GM18858 (cell line): ENCODE measurements around the gene XKRX.

Experiments used
- ATAC-seq: cut with Tn5 transposase; IDR thresholded peaks from one replicate; pipeline ENCODE4 v1.9.1; 2021; ENCODE audit not compliant: unreplicated experiment

Gene XKRX

DNA sequence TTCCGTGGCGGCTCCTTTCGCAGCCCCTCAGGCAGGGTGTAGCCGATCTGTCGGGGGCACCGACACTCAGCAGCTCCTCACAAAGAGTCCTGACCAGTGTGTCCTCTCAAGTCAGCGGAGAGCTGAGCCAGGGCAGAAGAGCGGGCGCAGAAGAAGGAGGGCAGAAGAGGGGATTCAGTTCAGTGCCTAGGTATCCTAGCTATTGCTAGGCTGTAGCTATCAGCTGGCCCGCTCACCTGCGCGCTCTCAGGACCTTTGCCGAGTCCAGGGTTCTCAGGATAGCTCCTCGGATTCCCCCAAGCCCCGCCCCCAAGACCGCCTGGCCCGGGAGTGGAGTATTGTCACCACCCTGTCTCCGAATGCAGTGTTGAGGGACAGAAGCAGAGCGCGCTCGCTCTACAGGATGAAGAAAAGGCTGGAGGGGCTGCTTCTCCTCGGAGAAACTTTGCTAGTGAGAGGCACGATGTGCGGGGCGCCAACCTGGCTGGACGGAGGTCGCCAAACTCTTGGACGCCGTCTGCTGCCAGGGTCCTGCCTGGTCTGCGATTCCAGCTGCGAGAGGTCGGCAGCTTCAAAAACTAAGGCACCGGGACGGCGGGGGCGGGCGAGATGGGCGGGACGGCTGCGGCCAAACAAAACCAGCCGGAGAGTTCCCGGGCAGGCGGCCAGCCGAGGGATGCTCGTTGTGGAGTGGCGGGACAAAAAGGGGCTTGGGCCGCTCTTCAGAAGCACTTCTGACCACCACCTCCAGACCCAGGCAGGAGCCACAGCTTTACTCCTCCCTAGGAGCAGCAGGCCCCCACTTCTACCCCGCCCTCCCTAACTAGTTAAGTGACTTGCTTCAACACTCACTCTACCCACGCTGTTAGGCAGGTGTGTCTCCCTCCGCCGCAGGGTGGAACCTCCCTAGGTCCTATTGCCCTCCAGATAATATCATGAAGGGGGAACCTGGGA lies at the start of gene XKRX:
Gene XKRX (minus strand): TSS at position 258 of the 954 bp plus-strand sequence. CDS start 613 bp downstream, outside the sequence.
- ATAC-seq, result peak; percentile 45

DNA sequence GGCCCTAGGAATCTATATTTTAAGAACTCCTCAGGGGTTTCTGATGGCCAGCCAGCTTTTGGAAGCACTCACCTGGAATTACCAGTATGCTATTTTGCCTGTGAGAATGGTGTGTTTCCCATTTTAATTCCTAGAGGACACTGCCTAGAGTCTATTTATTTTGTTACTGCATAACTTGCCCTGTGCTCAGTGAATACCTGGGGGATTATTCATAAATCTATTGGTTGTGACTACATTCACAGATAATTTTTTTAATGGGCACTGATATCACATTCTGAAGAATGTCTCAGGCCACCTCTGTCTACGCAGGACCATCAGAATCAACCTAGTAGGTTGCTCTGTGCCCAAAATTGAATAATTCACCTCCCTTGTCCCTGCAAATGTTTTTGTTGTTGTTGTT lies 47.5 kb upstream of the XKRX start:
- ATAC-seq, result no peak

DNA sequence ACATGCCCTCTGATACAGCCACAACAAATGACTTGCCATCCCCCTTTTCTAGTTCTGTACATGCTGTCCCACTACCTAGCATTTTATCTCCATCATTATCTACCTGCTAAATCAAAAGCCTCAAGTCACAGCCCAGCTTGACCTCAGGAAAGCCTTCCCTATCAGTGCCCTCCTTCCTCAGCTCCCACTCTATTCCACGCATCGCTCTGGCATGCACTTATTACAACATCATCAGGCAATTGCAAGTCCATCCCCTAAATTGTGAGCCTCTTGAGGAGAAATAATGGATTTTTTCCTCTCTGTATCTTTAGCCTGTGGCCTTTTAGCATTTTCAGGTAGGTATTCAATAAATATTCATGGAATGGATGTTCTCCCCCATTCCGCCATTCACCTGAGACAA lies 46.5 kb upstream of the XKRX start:
- no peak for ATAC-seq

DNA sequence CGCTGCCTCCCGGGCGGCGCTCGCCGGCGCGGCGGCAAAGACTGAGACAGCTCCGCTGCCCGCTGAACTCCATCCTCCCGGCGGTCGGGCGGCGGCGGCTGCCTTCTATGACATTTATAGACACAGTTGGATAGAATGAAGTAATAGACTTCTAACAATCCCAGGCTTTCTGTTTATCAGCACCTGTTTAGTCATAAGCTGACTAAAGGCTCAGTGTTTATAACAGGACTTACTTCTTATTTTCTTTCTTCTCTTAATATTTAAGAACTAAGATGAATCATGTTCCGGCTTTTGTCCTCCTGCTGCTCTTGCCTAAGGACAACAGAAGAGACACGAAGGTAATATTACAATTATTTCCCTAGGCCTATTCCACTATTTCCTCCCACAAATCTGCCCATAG lies 44.7 kb upstream of the XKRX start:
- no peak for ATAC-seq

DNA sequence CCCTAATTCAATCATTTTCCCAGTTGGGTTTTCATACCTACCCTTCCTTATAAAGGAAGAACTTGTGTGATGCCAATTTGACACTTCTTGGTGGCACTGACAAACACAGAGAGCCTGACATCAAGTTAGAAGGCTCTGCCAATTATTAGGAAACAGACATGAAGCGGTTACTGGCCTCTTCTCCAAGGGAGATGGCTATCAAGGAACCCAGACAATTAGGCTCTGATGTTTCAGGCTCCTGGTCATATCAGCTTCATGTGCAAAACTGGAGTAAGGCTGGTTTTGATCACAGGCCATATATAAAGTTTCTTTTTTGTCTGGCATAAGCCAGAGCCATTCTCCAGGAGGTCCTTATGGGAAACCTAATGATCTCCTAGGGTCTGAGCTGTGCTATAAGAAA lies 41.2 kb upstream of the XKRX start:
- no peak for ATAC-seq

DNA sequence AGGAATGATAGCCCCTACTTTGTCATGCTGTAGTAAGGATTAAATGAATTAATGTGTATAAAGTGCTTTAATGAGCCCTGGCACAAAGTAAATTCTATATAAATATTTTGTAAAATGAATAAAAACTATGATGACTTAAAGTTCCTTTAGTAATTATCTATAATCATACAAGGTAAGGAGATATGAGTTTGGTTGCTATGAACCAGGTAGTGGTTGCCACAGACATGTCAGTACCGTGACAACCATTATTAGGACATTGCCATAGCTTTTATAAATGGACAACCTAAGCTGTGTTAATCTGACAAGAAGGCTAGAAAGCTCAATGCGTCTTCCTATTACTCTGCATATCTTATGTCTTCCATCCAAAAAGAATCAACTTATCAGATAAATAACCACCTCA lies 40.7 kb upstream of the XKRX start, which contains the start of gene ARL13A:
Gene ARL13A (plus strand): TSS at position 301 of the 400 bp plus-strand sequence. CDS start 3,982 bp downstream, outside the sequence.
- no peak for ATAC-seq

DNA sequence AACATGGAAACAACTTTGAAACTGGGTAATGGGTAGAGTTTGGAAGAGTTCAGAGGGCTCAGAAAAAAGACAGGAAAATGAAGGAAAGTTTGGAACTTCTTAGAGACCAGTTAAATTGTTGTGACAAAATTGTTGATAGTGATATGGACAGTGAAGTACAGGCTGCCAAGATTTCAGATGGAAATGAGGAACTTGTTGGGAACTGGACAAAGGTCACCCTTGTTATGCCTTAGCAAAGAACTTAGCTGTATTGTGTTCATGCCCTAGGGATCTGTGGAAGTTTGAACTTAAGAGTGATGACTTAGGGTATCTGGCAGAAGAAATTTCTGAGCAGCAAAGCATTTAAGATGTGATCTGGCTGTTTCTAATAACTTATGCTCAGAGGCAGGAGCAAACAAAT lies 35.6 kb upstream of the XKRX start:
- no peak for ATAC-seq

DNA sequence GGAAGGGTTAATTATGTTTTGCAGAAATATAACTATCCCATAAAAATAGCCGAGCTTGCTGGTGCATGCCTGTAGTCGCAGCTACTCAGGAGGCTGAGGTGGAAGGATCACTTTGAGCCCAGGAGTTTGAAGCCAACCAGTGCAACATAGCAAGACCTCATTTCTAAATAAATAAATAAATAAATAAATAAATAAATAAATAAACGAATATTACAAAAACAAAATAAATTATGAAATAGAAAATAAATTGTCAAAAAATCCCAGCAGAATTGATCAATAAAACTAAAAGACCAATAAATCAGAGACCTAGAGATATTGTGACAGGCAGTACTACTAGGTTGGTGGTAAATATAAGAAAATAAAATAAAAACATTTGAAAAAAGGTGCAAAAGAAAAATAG lies 34.1 kb upstream of the XKRX start:
- no peak for ATAC-seq

DNA sequence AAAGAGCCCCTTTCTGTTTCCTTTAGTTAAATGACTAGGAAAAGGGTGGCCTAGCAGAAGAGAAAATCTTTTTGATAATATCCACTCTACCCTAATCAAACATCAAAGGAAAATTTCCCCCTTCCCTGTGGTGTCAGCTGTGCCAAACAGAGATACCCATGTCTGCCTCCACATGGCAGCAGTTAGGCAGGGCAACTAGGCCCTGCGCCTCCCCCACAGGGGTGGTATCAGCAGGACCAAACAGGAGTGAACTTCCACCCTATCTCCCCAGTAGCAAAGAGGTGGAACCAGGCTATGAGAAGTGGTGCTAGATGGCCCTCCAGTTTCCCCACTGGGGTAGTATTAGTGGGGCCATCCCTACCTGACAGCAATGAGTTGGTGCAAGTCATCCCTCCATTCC lies 19.8 kb upstream of the XKRX start:
- ATAC-seq, result no peak

DNA sequence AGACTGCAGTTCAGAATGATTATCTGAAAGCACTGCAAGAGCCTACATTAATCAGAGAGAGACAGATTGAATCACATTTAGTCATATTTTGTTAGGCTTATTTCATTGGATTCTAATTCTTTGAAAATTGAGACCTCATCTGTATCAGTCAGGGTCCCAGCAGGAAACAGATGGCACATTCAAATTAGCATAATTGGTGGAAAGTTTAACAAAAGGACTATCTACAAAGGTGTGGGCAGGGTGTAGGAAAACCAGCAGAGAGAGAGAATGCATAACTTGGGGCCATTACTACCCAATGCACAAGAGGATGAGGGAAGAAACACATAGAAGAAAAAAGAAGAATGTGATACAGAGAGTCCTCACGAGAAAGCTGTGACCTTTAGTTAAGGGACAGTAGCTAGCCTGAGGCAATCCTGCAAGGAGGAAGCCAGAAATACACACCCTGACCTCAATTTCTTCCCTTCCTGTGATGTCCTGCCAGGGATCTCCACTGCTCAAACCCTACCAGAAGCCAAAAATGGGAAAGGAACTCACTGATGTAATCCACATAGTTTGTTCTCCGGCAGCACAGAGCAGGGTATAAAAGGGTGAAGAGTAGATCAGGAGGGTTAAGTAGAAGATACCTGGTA lies 17.7 kb upstream of the XKRX start:
- ATAC-seq, result no peak

DNA sequence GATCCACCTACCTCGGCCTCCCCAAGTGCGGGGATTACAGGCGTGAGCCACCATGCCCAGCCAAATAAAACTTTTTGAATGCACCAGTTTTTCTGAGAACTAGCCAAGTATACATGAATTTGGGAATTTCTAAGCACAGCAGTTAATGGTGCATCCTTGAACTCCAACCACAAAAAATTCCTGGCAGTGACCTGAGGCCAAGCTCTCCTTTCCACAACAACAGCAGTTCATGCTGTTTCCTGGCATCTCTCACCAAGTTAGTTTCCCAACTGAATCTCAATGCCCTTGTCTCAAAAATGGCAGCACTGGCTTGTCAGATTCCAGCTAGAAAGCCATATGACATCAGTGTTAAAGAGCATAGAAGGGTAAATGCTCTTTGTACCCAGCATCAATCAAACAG lies 15.9 kb upstream of the XKRX start:
- ATAC-seq, result no peak

DNA sequence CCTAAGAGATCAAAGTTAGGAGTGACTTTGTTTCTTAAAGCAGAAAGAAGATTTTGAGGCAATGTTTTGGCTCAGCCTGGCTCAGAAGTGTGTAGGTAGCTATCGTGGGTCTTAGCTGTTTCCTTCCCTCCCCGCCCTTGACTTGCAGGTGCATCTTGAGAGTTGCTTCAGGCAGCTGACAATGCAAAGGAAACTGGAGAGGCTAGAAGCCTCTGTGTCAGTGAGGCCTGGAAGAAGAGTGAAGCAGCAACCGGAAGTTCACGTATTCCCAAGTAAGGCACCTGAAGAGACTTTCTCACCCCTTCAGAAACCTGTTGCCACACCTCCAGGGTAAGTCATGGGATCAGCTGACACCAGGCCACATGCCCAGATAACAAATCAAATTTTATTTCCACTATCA lies 10.6 kb upstream of the XKRX start:
- ATAC-seq, result no peak

DNA sequence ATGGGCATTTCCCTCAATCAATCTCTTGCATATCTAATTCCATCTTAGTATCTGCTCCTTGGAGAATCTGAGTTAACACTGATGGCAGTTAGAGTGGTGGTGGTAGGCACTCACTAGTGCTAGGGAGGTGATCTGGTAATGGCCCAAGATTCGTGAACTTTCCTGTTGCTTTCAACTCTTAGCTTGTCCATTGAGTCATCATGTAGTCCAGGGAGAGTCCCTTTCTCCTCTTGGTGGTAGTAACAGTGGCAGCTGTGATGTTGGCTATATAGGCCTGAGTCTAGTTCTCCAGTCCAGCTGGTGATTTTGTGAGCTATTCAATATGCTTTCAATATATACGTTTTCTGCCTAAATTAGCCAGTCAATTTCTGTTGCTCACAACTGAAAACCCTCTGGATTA lies 7.0 kb upstream of the XKRX start:
- no peak for ATAC-seq

DNA sequence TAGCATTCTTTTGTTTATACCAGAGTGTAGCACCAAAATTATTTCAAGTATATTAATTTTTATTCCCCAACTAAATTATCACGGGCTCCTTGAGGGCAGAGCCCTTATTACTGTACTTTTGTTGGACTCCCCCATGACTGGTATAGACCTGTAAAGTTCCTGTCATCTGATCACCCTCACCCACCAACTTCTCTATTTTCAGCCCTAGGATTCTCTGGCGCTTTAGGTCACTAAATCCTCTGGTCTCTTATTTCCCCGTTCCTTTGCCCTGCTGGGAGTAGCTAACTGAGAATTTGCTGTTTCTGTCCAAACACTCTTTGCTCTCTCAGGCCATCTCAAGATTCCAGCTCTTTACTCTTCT lies 3.2 kb upstream of the XKRX start:
- ATAC-seq, result no peak

DNA sequence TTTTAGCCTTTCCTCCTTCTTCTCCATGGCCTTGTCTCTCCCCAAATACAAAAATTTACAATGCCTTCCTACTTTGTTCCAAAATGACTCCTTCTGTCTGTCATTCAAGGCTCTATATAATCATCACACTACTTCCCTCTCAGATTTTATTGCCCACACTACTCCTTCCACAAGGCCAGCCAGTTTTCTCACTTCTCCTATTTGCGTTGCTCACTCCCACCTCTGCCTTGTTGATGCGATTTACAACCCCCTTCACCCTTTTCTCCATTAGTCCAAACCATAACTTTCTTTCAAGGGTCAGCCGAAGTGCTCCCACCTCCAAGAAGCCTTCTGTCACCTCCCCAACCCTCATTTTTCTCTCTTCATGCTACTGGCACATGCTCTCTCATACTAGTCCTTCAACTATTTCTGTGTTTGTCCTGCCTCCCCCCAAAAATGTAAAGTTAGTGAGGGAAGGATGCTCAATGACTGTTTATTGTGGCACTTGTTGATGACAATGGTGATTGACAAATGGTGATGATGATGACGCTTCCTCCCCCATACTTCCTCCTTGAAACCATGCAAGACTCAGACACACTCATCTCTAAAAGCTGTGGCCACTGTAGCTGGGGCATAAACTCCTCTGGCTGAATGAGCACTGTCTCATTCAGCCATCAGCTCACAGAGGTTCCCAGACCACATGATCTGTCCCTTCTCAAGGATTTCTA lies 2.7 kb upstream of the XKRX start:
- peak; percentile 79 for ATAC-seq

DNA sequence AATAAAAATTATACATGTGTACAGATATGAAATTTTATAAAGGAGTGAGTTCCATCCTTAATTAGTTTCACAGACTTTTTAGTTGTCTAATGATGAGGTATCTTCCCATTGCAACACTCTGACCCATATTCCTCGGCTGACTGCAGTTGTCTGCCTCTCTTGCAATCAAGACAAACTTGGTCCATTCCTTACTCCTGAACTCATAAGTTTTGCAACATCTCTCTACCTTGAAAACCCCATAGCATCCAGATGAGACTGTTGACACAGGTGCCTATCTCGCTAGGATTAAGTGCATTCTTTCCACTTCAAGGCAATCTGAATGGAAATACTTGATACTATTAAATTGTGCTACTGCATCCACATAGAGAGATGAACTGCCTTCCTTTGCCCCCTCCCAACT lies 2.3 kb downstream of the XKRX start:
- no peak for ATAC-seq

DNA sequence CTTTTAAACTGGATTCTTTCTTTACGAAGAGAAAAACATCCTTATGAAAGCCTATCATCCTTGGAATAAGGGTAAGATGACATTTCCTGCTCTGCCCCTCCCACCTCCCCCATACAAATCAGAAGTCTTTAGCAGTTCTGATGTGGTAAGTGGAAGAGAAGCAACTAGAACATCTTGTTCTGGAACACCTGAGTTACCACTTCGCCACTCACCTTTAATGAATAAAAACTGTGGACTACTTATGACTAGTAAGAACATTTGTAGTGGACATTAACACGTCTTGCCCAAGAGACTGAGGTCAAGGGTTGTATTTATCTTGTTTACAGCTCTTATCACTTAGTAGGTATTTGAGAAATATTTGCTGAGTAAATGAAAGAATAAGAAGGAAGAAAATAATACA lies 4.3 kb downstream of the XKRX start:
- ATAC-seq, result no peak

DNA sequence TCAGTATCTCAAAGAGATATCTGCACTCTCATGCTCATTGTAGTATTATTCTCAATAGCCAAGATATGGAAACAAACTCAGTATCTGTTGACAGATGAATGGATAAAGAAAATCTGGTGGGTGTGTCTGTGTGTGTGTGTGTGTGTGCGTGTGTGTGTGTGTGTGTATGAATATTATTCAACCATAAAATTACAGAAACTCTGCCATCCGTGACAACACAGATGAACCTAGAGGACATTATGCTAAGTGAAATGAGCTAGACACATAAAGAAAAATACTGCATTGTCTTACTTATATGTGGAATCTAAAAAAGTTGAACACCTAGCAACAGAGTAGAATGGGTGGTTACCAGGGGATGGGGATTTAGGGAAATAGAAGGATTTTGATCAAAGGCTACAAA lies 13.2 kb downstream of the XKRX start:
- no peak for ATAC-seq

DNA sequence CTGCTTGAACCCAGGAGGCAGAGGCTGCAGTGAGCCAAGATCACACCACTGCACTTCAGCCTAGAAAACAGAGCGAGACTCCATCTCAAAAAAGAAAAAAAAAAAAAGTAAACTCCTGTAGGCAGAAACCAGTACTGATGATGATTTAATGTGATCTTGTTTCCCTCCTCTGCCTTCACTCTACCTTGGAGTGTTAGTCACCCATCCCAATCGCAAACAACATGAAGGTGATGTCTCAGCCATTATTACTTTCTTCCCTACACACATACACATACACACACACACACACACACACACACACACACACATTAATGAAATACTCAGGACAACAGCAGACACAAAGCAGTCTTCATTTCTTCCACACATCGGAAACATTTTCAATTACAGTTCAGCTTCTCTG lies 15.6 kb downstream of the XKRX start:
- ATAC-seq, result no peak

DNA sequence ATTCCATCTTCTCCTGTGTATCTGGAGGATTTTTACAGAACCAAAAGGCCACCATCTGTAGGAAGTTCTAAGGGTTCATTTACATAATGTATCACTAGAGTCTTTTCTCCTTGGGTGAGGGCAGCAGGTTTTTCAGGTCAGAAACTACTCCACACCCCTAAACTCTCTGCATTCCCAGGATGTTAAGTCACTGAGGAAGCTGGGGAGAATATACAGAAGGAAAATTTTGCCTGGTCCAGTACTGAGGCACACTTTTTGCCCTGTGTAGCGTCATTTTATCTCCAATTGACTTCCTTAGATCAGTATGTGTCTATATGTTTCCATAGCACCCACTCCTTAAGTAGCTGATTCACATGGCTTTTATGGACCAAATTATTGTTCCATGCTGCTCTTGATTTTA lies 17.0 kb downstream of the XKRX start:
- no peak for ATAC-seq

DNA sequence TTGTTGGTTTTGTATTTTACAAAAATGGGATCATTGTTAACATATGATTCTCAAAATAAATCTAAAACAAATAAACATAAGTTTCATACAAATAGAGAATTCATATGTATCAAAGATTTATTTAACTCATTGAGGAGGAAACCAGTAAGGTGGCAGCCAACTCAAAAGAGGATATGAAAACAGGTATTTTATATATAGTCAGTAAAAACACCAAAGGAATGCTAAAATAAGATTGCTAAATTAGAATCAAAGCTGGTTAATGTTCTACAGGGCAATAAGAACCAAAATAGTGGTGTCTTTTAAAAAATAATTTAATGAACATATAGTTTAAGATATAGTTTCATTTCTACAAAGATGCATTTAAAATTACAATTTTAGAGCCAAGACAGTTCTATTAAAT lies 23.1 kb downstream of the XKRX start:
- no peak for ATAC-seq

DNA sequence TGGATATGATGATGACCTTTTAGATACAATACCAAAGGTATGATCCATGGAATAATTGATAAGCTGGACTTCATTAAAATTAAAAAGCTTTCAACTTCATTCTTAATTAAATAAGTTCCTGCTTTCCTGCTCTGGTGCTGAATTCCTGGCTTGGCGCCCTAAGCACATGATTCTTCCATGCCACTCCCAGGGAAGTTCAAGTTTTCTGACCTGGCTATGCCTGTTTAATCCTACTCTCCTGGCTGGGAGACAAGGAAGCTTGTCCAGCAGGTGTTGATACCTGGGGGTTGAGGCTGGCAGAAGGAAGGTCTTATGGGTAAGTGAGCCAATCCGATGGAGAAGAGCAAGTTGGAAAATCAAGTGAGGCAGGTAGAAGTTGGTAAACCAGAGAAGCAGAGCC lies 24.3 kb downstream of the XKRX start:
- ATAC-seq, result no peak
